ENCODE measurements around the gene THSD4.

THSD4 gene

DNA sequence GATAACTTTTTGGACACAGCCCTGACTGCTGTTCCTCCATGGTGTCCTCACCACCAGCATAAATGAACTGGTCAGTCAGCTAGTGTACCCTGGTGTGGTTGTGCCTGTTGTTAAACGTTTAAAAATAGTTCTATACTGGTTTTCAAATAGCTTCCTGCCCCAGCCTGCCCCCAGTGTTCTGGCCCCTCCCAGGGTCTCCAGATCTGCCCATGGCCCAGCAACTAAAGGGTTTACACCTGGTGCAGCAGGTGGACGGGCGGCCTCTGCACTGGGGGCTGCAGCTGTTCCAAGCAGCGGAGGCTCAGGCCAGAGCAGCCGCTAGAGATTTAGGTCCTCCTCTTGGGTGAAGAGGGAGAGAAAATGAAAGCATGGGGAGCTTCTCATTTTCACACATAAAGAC is 689.0 kb downstream of the THSD4 start:
- no peak for DNase-seq

- no peak for DNase-seq
Measured at GRCh38 chr15:71804695-71805470, 689.6 kb downstream of the THSD4 start.

- peak; percentile 16 for DNase-seq
Measured at GRCh38 chr15:71806452-71806931, 691.2 kb downstream of the THSD4 start.

DNA sequence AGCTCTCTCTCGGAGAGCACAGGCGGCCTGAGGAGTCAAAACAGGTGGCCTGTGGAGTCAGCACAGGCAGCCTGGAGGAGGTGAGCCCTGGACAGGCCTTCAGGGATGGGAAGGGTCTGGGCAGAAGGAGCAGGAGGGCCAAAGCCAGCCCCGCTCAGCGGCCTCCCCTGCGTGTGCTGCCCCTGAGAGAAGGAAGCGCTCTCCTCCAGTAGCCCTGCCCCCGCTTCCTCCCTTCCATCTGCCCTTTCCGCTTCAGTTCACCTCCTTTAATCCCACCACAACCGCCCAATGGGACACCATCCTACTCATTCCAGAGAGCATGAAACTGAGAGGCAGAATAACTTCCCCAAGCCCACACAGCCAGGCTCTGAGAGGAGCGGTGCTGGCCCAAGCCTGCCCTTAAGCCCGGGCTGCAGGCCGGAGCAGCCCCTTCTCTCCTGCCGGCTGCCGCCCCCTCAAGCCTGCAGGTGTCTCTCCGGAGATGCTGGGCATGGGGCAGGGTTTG is 691.9 kb downstream of the THSD4 start:
- no peak for DNase-seq

DNA sequence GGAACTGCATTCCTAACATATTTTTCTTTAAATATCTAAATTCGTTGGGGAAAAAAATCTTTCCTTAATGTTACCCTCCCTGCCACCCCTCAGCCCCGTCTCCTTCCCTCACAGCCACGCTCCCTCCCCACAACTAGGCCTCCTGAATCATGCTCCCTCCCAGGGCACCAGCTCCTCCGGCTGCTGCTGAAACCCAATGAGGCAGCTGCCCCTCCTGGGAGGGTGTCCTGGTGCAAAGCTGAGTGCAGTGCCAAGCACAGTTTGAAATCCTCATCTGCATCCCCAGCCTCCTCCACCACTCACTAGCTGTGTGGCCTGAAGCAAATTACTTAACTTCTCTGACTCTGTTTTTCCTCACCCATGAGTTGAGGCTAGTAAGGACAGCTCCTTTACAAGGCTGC is 692.4 kb downstream of the THSD4 start:
- no peak for DNase-seq

GRCh38 chr15:71808311-71809020 is 693.2 kb downstream of the THSD4 start:
- DNase-seq = no peak

- DNase-seq = no peak
Measured at GRCh38 chr15:71809346-71809745, 694.1 kb downstream of the THSD4 start.

DNA sequence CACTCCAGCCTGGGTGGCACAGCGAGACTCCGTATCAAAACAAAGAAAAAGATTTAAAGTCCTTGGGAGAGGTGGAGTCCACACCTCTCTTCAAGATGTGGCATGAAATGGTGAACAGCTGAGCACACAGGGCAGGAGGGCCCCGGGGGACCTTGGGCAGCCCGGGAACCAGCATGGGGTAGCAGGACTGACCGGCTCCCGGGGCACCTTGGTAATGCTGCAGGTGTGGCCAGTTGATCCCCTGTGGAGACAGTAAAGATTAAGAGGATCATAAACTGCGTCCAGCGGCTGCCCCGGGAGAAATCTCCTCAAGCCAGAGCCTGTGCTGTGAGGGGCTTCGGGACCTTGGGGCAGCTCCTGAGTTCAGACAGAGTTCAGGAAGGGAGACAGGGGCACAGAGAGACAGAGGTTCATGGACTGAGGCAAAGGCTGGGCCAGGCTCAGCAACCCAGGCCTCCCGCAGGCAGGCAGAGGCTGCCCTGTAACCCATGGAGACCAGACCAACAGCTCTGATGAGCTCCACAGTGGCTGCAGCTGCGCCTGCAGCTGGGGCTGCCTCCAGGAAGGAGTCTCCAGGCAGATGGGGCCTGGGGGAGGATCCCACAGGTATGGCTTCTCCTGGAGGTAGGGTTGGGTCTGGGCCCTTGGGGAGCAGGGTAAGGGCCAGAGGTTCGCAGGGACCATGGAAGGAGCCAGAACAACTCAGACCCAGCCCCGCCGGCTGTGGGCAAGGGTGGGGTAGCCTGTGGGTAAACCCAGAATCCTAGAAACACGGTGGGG is 695.2 kb downstream of the THSD4 start, which contains the start of gene NR2E3:
Gene NR2E3 (plus strand): TSS at position 299 of the 780 bp plus-strand sequence. CDS start 190 bp downstream, at position 489.
- DNase-seq = no peak

GRCh38 chr15:71811036-71811736 is 695.9 kb downstream of the THSD4 start:
- DNase-seq = no peak

- no peak for DNase-seq
Measured at GRCh38 chr15:71811752-71812735, 696.8 kb downstream of the THSD4 start.

DNA sequence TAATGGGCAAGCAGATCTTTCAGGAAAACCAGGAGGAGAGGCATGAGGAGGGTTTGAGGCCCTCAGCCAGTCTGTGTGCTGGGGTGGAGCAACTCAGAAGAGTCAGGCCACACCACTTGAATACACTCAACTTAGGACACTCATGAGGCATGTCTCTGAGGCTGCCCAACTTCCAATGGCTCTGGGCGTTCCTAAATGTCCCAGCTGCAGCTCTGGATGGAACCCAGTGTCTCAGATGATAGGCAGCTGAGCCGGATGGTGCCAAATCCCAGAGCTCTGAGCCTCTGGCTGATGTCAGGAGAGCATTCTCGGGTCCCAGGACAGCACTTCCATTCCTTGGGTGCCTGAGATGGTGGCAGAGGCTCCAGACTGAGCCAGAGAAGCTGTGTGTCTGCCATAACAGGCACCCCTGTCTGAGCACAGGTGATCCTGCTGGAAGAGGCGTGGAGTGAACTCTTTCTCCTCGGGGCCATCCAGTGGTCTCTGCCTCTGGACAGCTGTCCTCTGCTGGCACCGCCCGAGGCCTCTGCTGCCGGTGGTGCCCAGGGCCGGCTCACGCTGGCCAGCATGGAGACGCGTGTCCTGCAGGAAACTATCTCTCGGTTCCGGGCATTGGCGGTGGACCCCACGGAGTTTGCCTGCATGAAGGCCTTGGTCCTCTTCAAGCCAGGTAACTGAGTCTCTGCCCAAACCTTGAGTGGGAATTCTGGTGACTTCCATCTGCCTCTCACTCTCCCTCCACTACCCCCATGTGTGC is 697.9 kb downstream of the THSD4 start:
- DNase-seq = no peak

DNA sequence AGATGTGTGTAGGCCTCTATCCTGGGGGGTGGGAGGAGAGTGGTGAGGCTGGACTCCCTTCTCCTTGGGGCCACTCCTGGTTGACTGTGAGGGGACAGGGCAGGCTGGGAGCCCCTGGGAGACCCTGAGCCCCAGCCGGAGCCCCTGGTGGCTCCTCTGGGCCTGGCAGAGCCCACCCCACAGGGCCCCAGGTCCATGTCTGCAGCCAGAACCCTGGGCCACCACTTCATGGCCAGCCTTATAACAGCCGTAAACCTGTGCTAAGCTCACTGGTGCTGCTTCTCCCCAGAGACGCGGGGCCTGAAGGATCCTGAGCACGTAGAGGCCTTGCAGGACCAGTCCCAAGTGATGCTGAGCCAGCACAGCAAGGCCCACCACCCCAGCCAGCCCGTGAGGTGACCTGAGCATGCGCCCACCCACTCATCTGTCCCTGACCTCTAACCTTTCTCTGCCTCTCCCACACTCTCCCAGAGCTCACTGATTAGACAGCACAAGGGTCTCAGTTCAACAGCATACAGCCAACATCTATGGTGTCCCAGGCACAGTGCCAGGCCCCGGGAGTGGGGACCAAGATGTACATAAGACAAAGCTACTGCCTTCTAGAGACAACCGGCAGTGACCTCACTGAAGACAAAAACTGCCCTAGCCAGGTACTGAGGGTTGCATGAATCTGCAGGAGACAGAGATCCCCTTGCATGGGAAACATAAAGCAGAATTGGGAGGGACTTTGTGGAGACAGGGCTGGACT is 698.6 kb downstream of the THSD4 start:
- DNase-seq = no peak

DNA sequence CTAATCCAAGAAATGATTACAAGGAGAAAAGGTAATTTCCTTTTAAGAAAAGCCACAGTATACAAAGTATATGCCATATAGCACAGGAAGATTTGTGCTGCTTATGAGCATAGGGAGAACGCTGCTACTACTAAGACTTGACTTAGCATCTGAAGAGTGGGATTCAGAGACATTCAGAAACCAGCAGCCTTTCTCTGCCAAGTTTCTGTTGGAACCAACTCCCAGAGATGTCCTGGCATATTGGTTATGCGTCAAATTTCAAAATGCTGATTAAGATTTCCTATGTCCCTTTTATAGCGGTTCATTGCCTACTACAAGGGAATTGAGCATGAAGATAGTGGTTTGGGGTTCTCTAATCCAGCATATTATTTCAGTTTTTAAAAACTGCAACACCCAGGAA is 700.0 kb downstream of the THSD4 start:
- DNase-seq = no peak

DNA sequence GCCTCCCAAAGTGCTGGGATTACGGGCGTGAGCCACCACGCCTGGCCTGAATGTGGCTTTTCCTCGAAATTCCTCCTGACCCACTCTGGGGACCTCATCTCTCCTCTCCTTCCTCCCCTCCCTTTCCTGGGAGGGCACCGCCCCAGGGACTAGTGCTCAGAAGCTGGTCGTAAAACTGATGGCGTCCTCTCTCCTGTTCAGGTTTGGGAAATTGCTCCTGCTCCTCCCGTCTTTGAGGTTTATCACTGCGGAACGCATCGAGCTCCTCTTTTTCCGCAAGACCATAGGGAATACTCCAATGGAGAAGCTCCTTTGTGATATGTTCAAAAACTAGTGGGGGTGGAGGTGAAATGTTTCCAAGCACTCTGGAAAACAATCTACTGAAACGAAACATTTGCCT is 702.1 kb downstream of the THSD4 start:
- DNase-seq = no peak

GRCh38 chr15:71820127-71820526 is 704.9 kb downstream of the THSD4 start:
- no peak for DNase-seq

DNA sequence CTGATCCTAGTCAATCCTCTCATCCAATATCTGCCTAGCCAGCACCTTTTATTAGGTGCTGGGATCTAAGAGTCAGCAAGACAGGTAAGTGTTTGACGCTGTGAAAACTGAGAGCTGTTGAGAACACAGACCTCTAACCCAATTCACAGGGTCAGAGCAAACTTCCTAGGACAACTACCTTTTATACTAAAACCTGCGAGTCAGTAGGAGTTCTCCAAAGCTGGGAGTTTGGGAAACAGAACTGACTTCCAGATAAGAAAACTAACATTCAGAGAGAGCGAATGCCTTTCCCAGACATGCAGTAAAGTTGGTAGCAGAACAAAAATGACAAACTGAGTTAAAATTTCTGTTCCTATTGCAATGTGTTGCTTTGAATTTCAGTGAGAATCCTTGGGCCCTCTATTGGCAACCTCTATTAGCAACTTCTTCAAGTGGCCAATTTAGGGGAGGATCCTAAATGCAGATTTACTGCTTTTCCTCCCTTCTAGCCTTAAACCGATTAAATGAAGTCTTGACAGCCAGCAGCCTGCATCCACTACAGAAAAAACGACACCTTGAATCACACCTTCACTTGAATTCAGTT is 706.4 kb downstream of the THSD4 start:
- no peak for DNase-seq

DNA sequence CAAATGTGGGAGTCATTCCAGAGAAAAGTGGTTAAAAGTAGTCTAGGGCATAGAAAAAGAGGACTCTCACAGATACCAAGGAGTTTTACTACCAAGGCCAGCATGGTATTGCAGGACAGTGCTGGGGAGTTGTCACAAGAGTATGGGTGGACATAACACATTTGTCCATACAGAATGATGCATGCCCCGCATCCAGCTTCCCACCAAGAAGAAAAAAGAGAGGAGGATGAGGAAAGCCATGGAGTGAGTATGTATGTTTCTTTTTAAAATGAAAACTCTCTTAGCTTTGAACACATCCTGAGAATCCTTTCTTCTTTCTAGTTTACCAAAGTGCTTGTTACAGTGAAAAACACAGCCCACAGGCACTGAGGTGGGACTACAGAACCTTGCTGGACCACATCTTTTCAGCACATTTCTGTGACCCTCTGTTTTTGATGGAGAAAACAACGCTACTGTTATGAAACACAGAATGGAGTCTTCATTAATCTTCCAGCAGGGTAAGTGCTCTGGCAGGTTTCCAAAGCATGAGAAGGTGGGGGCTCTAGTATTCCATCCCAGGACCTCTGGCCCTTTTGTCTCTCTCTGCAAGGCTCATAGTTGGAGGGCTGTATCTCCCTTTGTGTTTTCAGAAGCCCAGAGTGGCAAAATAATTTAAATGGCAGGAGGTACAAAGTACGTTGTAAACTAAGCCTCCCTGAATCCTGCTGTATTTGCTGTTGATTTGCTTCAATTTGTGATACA is 707.8 kb downstream of the THSD4 start:
- DNase-seq = no peak

- DNase-seq = no peak
Measured at GRCh38 chr15:71823801-71824200, 708.5 kb downstream of the THSD4 start.
